Measurements from ENCODE around the gene NTF4. TPM values are rescaled to one million over a fixed set of nuclear protein-coding genes. Genes with fewer than 3 reads are reported as not detected.

Gene NTF4
- total RNA-seq, 1 experiment from 2014 or later, result 1.7 TPM

- ChIA-PET POLR2A (no interaction called here), CTCF (no interaction called here), RAD21 (ENCODE audit: low non-redundant PET in 1 of 2, low total read pairs in 2 of 2, uncharacterized antibody in 2 of 2, unreplicated experiment in 2 of 2) (interaction anchor here in 1 of 2 experiments (0.6 kb wide), 1 partner anchor 101 kb away, joined by 3 read pairs; no protein-coding TSS in a partner anchor)
- Histone ChIP-seq H4K20me1 (ENCODE audit: insufficient read depth) (no peaks in the 10 kb centered on the region), H3K79me2 (ENCODE audit: insufficient read depth, low read length) (peaks cover 28% of the 10 kb centered on the region; the same call in 1 of the 2 replicates), H3K27me3 (ENCODE audit: insufficient read depth, low read length) (no peaks in the 10 kb centered on the region), H3K9me3 (ENCODE audit: control insufficient read depth in 1 of 2, insufficient read depth in 1 of 2, low read depth in 1 of 2, low read length in 2 of 2) (no peaks in the 10 kb centered on the region), H3K4me1 (ENCODE audit: control insufficient read depth in 1 of 2, insufficient read depth in 2 of 2, low read length in 2 of 2) (peaks cover 0 to 5% of the 10 kb centered on the region in 2 experiments; a peak in 1 of 4 replicates), H2AFZ (ENCODE audit: low read depth, low read length, poor library complexity, severe bottlenecking) (no peak overlapping the region), H3K27ac (ENCODE audit: low read depth, low read length) (no peak overlapping the region; the same call in 1 of the 2 replicates), H3K9me2 (ENCODE audit: insufficient read depth) (no peaks in the 10 kb centered on the region), H3K4me3 (replicated peaks in 1 of 2; ENCODE audit: low read depth in 1 of 2, low read length in 2 of 2) (no peak overlapping the region), H3K9ac (ENCODE audit: low read length) (no peak overlapping the region), H3K36me3 (ENCODE audit: control insufficient read depth in 1 of 2, insufficient read depth in 2 of 2, low read length in 2 of 2) (peaks cover 41 to 52% of the 10 kb centered on the region in 2 experiments), H3K4me2 (ENCODE audit: low read length) (no peak overlapping the region)
- TF ChIP-seq REST (IDR thresholded peaks at IDR 0.05; ENCODE audit: low read depth) (no peak), EZH2 (IDR thresholded peaks at IDR 0.05) (no peak), CEBPB (IDR thresholded peaks at IDR 0.05; ENCODE audit: low read depth) (no peak), EGR1 (IDR thresholded peaks at IDR 0.05; ENCODE audit: low read depth) (no peak), POLR2AphosphoS5 (IDR thresholded peaks at IDR 0.05; ENCODE audit: low read depth, low read length) (no peak), FOSL1 (IDR thresholded peaks at IDR 0.05; ENCODE audit: low read depth) (no peak), POLR2A (IDR thresholded peaks at IDR 0.05; ENCODE audit: borderline replicate concordance, extremely low read depth, insufficient read depth, insufficient read length) (no peak), SP1 (IDR thresholded peaks at IDR 0.05; ENCODE audit: low read depth) (no peak), EZH2phosphoT487 (IDR thresholded peaks at IDR 0.05; ENCODE audit: borderline replicate concordance) (no peak), SIN3A (IDR thresholded peaks at IDR 0.05; ENCODE audit: low read depth) (no peak), RAD21 (IDR thresholded peaks at IDR 0.05; ENCODE audit: low read depth) (no peak), ELF1 (IDR thresholded peaks at IDR 0.05; ENCODE audit: borderline replicate concordance, low read depth) (no peak), SRF (IDR thresholded peaks at IDR 0.05; ENCODE audit: low read depth) (no peak), TCF7L2 (IDR thresholded peaks at IDR 0.05; ENCODE audit: borderline replicate concordance, extremely low read depth, insufficient read depth, insufficient read length) (no peak)
- TF ChIP-seq, protein P1, sequence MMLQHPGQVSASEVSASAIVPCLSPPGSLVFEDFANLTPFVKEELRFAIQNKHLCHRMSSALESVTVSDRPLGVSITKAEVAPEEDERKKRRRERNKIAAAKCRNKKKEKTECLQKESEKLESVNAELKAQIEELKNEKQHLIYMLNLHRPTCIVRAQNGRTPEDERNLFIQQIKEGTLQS (IDR thresholded peaks at IDR 0.05), result no peak
- TF ChIP-seq, protein P2, sequence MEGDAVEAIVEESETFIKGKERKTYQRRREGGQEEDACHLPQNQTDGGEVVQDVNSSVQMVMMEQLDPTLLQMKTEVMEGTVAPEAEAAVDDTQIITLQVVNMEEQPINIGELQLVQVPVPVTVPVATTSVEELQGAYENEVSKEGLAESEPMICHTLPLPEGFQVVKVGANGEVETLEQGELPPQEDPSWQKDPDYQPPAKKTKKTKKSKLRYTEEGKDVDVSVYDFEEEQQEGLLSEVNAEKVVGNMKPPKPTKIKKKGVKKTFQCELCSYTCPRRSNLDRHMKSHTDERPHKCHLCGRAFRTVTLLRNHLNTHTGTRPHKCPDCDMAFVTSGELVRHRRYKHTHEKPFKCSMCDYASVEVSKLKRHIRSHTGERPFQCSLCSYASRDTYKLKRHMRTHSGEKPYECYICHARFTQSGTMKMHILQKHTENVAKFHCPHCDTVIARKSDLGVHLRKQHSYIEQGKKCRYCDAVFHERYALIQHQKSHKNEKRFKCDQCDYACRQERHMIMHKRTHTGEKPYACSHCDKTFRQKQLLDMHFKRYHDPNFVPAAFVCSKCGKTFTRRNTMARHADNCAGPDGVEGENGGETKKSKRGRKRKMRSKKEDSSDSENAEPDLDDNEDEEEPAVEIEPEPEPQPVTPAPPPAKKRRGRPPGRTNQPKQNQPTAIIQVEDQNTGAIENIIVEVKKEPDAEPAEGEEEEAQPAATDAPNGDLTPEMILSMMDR (IDR thresholded peaks at IDR 0.05 in 2 of 3, conservative IDR thresholded peaks at IDR 0.05 in 1 of 3; ENCODE audit: borderline replicate concordance in 1 of 3, insufficient read depth in 1 of 3, low read depth in 2 of 3, low read length in 2 of 3), result no peak
- TF ChIP-seq, protein P3, sequence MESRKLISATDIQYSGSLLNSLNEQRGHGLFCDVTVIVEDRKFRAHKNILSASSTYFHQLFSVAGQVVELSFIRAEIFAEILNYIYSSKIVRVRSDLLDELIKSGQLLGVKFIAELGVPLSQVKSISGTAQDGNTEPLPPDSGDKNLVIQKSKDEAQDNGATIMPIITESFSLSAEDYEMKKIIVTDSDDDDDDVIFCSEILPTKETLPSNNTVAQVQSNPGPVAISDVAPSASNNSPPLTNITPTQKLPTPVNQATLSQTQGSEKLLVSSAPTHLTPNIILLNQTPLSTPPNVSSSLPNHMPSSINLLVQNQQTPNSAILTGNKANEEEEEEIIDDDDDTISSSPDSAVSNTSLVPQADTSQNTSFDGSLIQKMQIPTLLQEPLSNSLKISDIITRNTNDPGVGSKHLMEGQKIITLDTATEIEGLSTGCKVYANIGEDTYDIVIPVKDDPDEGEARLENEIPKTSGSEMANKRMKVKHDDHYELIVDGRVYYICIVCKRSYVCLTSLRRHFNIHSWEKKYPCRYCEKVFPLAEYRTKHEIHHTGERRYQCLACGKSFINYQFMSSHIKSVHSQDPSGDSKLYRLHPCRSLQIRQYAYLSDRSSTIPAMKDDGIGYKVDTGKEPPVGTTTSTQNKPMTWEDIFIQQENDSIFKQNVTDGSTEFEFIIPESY (IDR thresholded peaks at IDR 0.05; ENCODE audit: extremely low read depth, insufficient replicate concordance, low read length), result no peak
- TF ChIP-seq, protein P4, sequence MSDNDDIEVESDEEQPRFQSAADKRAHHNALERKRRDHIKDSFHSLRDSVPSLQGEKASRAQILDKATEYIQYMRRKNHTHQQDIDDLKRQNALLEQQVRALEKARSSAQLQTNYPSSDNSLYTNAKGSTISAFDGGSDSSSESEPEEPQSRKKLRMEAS (IDR thresholded peaks at IDR 0.05), result no peak
- BruUV-seq (replicated peaks), result no TSS peak
- ATAC-seq, result no peak
- intact Hi-C loops (cut with micrococcal nuclease), result no loop called here
- no peak for DNase-seq (ENCODE audit: low read depth, low spot score)
Measured at GRCh38 chr19:49107625-49108459, 43.2 kb upstream of the NTF4 start.
